DND-41 (cell line): ENCODE results near the gene MMP13.

Source experiments
- EZH2 ChIP-seq: IDR thresholded peaks from 3 replicates; pipeline ENCODE4 v1.6.1; 2012; ENCODE audit warnings: borderline replicate concordance, low read depth, mild to moderate bottlenecking, moderate library complexity, low read length, inconsistent platforms; ENCODE audit not compliant: severe bottlenecking
- TF ChIP-seq, protein P1 (sequence below): IDR thresholded peaks from 2 replicates; pipeline ENCODE4 v1.5.1; 2012; ENCODE audit warnings: borderline replicate concordance, low read length, moderate library complexity, mild to moderate bottlenecking; ENCODE audit not compliant: poor library complexity, severe bottlenecking; ENCODE audit errors: extremely low read depth

DNA sequence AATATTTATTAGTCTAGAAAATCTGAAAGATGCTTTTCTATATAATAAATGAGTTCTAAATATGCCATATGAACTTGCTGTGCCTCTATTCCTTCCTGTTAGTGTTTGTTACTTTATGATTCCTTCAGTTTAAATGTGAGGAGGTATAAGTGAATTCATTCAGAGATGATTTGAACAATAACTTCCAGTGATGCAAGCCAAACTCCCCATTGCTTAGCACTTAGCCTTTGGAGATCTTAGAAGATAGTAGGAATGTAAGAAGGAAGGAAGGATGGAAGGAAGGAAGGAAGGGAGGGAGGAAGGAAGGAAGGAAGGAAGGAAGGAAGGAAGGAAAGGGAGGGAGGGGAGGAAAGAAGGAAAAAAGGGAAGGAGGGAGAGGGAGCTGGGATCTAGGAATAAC, 25.1 kb downstream of the MMP13 start:
- TF ChIP-seq, protein P1, sequence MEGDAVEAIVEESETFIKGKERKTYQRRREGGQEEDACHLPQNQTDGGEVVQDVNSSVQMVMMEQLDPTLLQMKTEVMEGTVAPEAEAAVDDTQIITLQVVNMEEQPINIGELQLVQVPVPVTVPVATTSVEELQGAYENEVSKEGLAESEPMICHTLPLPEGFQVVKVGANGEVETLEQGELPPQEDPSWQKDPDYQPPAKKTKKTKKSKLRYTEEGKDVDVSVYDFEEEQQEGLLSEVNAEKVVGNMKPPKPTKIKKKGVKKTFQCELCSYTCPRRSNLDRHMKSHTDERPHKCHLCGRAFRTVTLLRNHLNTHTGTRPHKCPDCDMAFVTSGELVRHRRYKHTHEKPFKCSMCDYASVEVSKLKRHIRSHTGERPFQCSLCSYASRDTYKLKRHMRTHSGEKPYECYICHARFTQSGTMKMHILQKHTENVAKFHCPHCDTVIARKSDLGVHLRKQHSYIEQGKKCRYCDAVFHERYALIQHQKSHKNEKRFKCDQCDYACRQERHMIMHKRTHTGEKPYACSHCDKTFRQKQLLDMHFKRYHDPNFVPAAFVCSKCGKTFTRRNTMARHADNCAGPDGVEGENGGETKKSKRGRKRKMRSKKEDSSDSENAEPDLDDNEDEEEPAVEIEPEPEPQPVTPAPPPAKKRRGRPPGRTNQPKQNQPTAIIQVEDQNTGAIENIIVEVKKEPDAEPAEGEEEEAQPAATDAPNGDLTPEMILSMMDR = no peak
- no peak for TF ChIP-seq EZH2
